Neuronal stem cell (in vitro differentiated cells): ENCODE data around the gene CEP295NL.

Experiments
- DNase-seq: peaks from one replicate; pipeline ENCODE4 v3.0.0-alpha.2; 2013; ENCODE audit warnings: low spot score
- H2AFZ ChIP-seq: one replicate; pipeline ENCODE4 v1.6.1; 2013; ENCODE audit warnings: mild to moderate bottlenecking, low read length, inconsistent platforms
- H2AK5ac ChIP-seq: 2 replicates; pipeline ENCODE4 v1.6.1; 2013; ENCODE audit warnings: low read depth, mild to moderate bottlenecking, inconsistent platforms, low read length, moderate library complexity, mixed read lengths
- H2BK120ac ChIP-seq: 2 replicates; pipeline ENCODE4 v1.6.1; 2013; ENCODE audit warnings: low read depth, mild to moderate bottlenecking, inconsistent platforms, low read length, moderate library complexity, mixed read lengths
- H2BK12ac ChIP-seq: one replicate; pipeline ENCODE4 v1.6.1; 2013; ENCODE audit warnings: low read length, inconsistent platforms
- H2BK15ac ChIP-seq: 2 replicates; pipeline ENCODE4 v1.6.1; 2013; ENCODE audit warnings: mild to moderate bottlenecking, low read length, inconsistent platforms, mixed read lengths
- H2BK5ac ChIP-seq: one replicate; pipeline ENCODE4 v1.6.1; 2013; ENCODE audit warnings: inconsistent platforms, mild to moderate bottlenecking, low read length, moderate library complexity
- H3K14ac ChIP-seq: one replicate; pipeline ENCODE4 v1.6.1; 2013; ENCODE audit warnings: low read length, inconsistent platforms
- H3K18ac ChIP-seq: 2 replicates; pipeline ENCODE4 v1.6.1; 2013; ENCODE audit warnings: low read length, inconsistent platforms
- H3K23ac ChIP-seq: 2 replicates; pipeline ENCODE4 v1.6.1; 2013; ENCODE audit warnings: low read depth, mild to moderate bottlenecking, mixed read lengths, low read length, inconsistent platforms; ENCODE audit not compliant: poor library complexity
- H3K27ac ChIP-seq: replicated peaks from 3 replicates; pipeline ENCODE4 v1.5.1; 2013; ENCODE audit warnings: low read length, inconsistent platforms
- H3K27me3 ChIP-seq, 3 experiments: 2 replicates each; pipeline ENCODE4 v1.6.1; 2013; ENCODE audit warnings: low read length in 3 of 3, mild to moderate bottlenecking in 2 of 3, inconsistent platforms in 1 of 3, low read depth in 1 of 3, mixed read lengths in 1 of 3, moderate library complexity in 1 of 3; ENCODE audit not compliant: control insufficient read depth in 3 of 3, insufficient read depth in 3 of 3
- H3K36me3 ChIP-seq, 2 donors: replicated peaks in 1 of 2; 2 replicates each; pipeline ENCODE4 v1.6.1; 2013; ENCODE audit warnings: low read length in 2 of 2; ENCODE audit not compliant: control insufficient read depth in 2 of 2, insufficient read depth in 2 of 2
- H3K4ac ChIP-seq: 2 replicates; pipeline ENCODE4 v1.6.1; 2013; ENCODE audit warnings: inconsistent platforms, mild to moderate bottlenecking, low read length, moderate library complexity
- H3K4me1 ChIP-seq, 2 donors: 1 replicate in 1 of 2; 2 replicates in 1 of 2; pipeline ENCODE4 v1.6.1; 2013; ENCODE audit warnings: low read length in 2 of 2, low read depth in 1 of 2; ENCODE audit not compliant: control insufficient read depth in 2 of 2, insufficient read depth in 1 of 2
- H3K4me2 ChIP-seq: one replicate; pipeline ENCODE4 v1.6.1; 2013; ENCODE audit warnings: mild to moderate bottlenecking, low read length, inconsistent platforms; ENCODE audit not compliant: insufficient read depth, poor library complexity, severe bottlenecking
- H3K4me3 ChIP-seq, 2 donors: 2 replicates each; pipeline ENCODE4 v1.5.1; 2013; ENCODE audit warnings: low read length in 2 of 2, mild to moderate bottlenecking in 2 of 2, inconsistent platforms in 1 of 2, moderate library complexity in 1 of 2
- H3K79me1 ChIP-seq: one replicate; pipeline ENCODE4 v1.6.1; 2013; ENCODE audit warnings: low read depth, mild to moderate bottlenecking, inconsistent platforms, low read length, moderate library complexity
- H3K9ac ChIP-seq: one replicate; pipeline ENCODE4 v1.6.1; 2013; ENCODE audit warnings: mild to moderate bottlenecking, low read depth, low read length, inconsistent platforms; ENCODE audit not compliant: poor library complexity
- H3K9me3 ChIP-seq, 2 donors: replicated peaks in 1 of 2; 2 replicates each; pipeline versions ENCODE3 to v1.6.1; 2013; ENCODE audit warnings: low read length in 2 of 2, mild to moderate bottlenecking in 2 of 2, inconsistent platforms in 1 of 2, low read depth in 1 of 2, mixed read lengths in 1 of 2, moderate library complexity in 1 of 2; ENCODE audit not compliant: control insufficient read depth in 2 of 2, insufficient read depth in 1 of 2
- H4K8ac ChIP-seq: one replicate; pipeline ENCODE4 v1.6.1; 2013; ENCODE audit warnings: low read depth, mild to moderate bottlenecking, inconsistent platforms, low read length, moderate library complexity
- H4K91ac ChIP-seq: one replicate; pipeline ENCODE4 v1.6.1; 2013; ENCODE audit warnings: low read length, low read depth, mild to moderate bottlenecking, inconsistent platforms; ENCODE audit not compliant: poor library complexity
- WGBS, 2 donors: extraction: QIAGEN DNeasy Blood & Tissue Kit; methylation state at CpG; one replicate each; pipeline ENCODE4 v1.1.7; 2013; ENCODE audit warnings: missing lambda C conversion rate in 2 of 2, mixed read lengths in 1 of 2; ENCODE audit not compliant: insufficient read length in 2 of 2, insufficient replicate concordance in 1 of 2; ENCODE audit errors: extremely low coverage in 2 of 2; 5-methylcytosine and 5-hydroxymethylcytosine counted together

Gene CEP295NL

DNA sequence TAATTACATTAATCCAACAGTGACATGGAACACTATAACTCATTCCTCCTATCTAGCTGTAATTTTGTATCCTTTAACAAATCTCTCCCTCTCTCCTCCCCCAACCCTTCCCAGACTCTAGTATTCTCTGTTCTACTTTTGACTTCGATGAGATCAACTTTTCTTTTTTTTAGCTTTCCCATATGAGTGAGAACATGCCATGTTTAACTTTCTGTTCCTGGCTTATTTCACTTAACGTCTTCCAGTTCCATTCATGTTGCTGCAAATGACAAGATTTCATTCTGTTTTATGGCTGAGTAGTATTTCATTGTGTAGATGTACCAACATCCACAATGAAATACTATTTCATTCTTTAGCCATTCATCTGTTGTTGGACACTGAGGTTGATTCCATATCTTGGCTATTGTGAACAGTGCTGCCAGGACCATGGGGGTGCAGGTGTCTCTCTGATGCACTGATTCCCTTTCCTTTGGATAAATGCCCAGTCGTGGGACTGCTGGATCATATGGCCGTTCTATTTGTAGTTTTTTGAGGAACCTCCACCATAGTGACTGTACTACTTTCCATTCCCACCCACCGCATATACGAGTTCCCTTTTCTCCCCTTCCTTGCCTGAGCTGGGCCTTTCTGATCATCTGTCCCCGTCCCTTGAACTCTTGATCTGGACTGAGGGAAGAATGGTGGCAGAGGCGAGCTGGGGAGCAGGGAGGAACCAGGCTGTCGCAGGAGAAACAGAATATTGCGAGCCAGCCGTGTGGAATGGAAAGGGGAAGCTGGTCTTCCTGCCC is 7.7 kb upstream of the CEP295NL start:
- Histone ChIP-seq H2BK5ac (no peak overlapping the region), H3K4ac (no peak overlapping the region), H3K14ac (no peak overlapping the region), H2BK12ac (no peak overlapping the region), H4K91ac (no peak overlapping the region), H3K4me1 (peaks cover 0 to 3% of the 10 kb centered on the region in 2 donors), H3K27me3 (no peaks in the 10 kb centered on the region), H3K36me3 (peaks cover 0 to 4% of the 10 kb centered on the region in 2 donors), H3K18ac (no peak overlapping the region), H3K4me2 (no peak overlapping the region), H3K4me3 (no peak overlapping the region), H3K23ac (peak overlapping the region; percentile 37), H2BK15ac (no peak overlapping the region), H3K27ac (no peak overlapping the region), H2AK5ac (no peak overlapping the region), H2AFZ (no peak overlapping the region), H3K9me3 (peaks cover 0 to 2% of the 10 kb centered on the region in 2 donors), H3K9ac (no peak overlapping the region), H3K79me1 (peaks cover 13% of the 10 kb centered on the region), H4K8ac (no peak overlapping the region), H2BK120ac (no peak overlapping the region)
- whole genome bisulfite sequencing, 2 donors: no CpG with 5 or more reads among the region's 11 CpGs
- no peak for DNase-seq

DNA sequence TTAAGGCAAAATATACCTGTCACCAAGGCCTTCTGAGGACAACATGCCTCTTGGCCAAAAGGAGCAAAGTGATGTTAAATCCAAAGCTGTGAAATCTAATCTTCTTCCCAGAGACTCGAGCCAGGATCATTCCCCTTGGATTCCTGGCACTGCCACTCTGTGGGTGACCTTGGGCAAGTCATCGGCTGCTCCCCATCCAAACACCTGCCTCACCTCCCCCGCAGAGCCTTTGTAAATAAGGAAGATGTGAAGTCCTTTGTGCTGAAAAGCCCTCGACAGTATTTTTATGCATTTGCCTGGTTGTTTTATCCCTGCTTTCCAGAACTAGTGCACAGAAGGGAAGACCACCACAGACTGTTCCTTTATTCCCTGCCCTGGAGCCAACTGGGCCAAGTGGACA is 5.4 kb upstream of the CEP295NL start:
- Histone ChIP-seq H3K27me3 (no peaks in the 10 kb centered on the region), H3K36me3 (peaks cover 4 to 6% of the 10 kb centered on the region in 2 donors), H3K79me1 (peaks cover 16% of the 10 kb centered on the region), H3K4ac (no peak overlapping the region), H2BK12ac (no peak overlapping the region), H2BK15ac (no peak overlapping the region), H3K9ac (no peak overlapping the region), H3K4me3 (no peak overlapping the region), H3K4me2 (no peak overlapping the region), H2BK120ac (no peak overlapping the region), H3K14ac (no peak overlapping the region), H3K23ac (no peak overlapping the region), H2AK5ac (no peak overlapping the region), H3K27ac (no peak overlapping the region), H4K91ac (no peak overlapping the region), H2AFZ (no peak overlapping the region), H2BK5ac (no peak overlapping the region), H3K4me1 (peaks cover 4 to 6% of the 10 kb centered on the region in 2 donors), H4K8ac (no peak overlapping the region), H3K18ac (no peak overlapping the region), H3K9me3 (peaks cover 0 to 2% of the 10 kb centered on the region in 2 donors)
- no CpG with 5 or more reads among the region's 4 CpGs for WGBS, 2 donors
- no peak for DNase-seq

DNA sequence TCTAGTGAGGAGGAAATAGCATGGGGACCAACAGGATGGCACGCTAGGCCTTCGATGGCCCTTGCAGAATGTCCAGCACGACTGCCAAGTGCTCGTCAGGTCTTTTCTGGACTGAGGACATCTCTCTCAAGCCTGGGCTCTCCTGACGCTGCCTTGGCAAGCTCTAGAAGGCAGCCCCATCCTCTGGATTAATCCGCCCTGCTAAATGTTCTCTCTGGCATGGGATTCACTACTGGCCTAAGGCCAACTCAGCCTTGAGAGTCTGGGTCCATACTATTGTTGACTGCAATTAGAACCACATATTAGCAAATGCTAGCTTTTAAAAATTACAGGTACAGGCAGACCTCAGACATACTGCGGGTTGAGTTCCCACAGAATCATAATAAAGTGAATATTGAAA is 2.5 kb upstream of the CEP295NL start:
- Histone ChIP-seq H3K4me1 (peaks cover 14 to 16% of the 10 kb centered on the region in 2 donors), H3K27me3 (no peaks in the 10 kb centered on the region), H2BK5ac (no peak overlapping the region), H3K36me3 (peaks cover 2 to 14% of the 10 kb centered on the region in 2 donors), H3K27ac (no peak overlapping the region), H2AFZ (no peak overlapping the region), H2BK15ac (no peak overlapping the region), H3K18ac (no peak overlapping the region), H3K79me1 (peaks cover 10% of the 10 kb centered on the region), H2AK5ac (no peak overlapping the region), H3K4me2 (no peak overlapping the region), H4K91ac (no peak overlapping the region), H2BK12ac (no peak overlapping the region), H3K23ac (no peak overlapping the region), H2BK120ac (no peak overlapping the region), H3K4ac (no peak overlapping the region), H3K9ac (no peak overlapping the region), H3K4me3 (no peak overlapping the region), H3K9me3 (peaks cover 0 to 2% of the 10 kb centered on the region in 2 donors), H3K14ac (no peak overlapping the region), H4K8ac (no peak overlapping the region)
- WGBS, 2 donors: no CpG with 5 or more reads among the region's 7 CpGs
- DNase-seq: no peak

DNA sequence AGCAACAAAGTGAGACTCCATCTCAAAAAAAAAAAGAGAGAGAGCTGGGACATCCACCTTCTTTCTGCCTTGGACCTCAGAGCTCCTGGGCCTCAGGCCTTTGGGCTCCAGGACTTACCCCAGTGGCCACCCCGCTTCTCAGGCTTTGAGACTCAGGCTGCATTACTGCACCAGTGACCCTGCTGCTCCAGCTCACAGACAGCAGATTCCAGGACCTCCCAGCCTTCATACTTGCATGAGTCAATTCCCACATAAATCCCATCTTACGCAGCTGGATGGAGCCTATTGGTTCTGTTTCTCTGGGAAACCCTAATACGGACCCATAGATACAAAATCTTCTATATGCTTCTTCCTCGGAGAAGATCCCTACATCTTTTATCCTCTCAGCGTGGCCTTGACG is 2.1 kb upstream of the CEP295NL start:
- DNase-seq: no peak
- Histone ChIP-seq H3K14ac (no peak overlapping the region), H3K9ac (no peak overlapping the region), H2AK5ac (no peak overlapping the region), H2BK15ac (no peak overlapping the region), H2BK120ac (no peak overlapping the region), H4K8ac (no peak overlapping the region), H3K36me3 (peaks cover 2 to 15% of the 10 kb centered on the region in 2 donors), H3K18ac (no peak overlapping the region), H2BK12ac (no peak overlapping the region), H3K23ac (no peak overlapping the region), H3K4me3 (no peak overlapping the region), H3K27me3 (no peaks in the 10 kb centered on the region), H2AFZ (no peak overlapping the region), H3K9me3 (peaks cover 0 to 2% of the 10 kb centered on the region in 2 donors), H2BK5ac (no peak overlapping the region), H3K4me1 (peaks cover 14 to 16% of the 10 kb centered on the region in 2 donors), H3K4ac (no peak overlapping the region), H3K4me2 (no peak overlapping the region), H3K27ac (no peak overlapping the region), H4K91ac (no peak overlapping the region), H3K79me1 (peaks cover 10% of the 10 kb centered on the region)
- no CpG with 5 or more reads among the region's 6 CpGs for WGBS, 2 donors
